Kidney epithelial cell (primary cell): ENCODE measurements around the gene DEGS1. TPM values are rescaled to one million over a fixed set of nuclear protein-coding genes. Genes with fewer than 3 reads are reported as not detected.

Source experiments
- DNase-seq: peaks from one replicate; pipeline ENCODE4 v3.0.0-alpha.2; 2010; ENCODE audit warnings: low read depth
- H3K27me3 ChIP-seq: 2 replicates; pipeline ENCODE4 v1.6.0; 2011; ENCODE audit warnings: low read length; ENCODE audit not compliant: control insufficient read depth, insufficient read depth
- H3K36me3 ChIP-seq: 2 replicates; pipeline ENCODE4 v1.5.1; 2011; ENCODE audit warnings: low read length; ENCODE audit not compliant: control insufficient read depth, insufficient read depth
- H3K4me3 ChIP-seq: 2 replicates; pipeline ENCODE4 v1.5.1; 2011; ENCODE audit warnings: low read depth, mild to moderate bottlenecking, control low read depth, low read length
- total RNA-seq: library from RNA; depleted of rRNA; stranded (reverse); fragments of >200 nt; gene quantifications from 2 replicates; pipeline ENCODE4 v1.2.3, GENCODE V29; 2015
- TF ChIP-seq, protein P1 (sequence below): IDR thresholded peaks from 2 replicates; pipeline ENCODE4 v1.5.1; 2011; ENCODE audit warnings: mild to moderate bottlenecking, moderate library complexity, low read length, control low read depth, inconsistent platforms; ENCODE audit not compliant: insufficient read depth, poor library complexity, severe bottlenecking

Gene DEGS1
- total RNA-seq, 1 donor from 2014 or later, result 89.2 TPM

DNA sequence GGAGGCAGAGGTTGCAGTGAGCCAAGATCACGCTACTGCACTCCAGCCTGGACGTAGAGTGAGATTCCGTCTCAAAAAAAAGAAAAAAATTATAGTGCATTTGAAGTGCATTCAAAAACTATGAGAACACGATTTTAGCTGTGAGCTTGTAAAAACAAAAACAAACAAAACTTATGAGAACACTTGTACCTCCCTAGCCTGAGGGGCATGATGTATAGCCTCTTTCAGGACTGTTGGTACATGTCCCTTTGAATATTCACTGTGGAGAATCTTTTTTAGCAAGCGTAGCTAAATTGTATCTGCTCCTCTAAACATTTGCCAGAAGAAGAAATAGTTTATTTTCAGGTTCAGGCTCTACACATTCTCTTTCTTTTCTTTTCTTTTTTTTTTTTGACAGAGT is 9.5 kb upstream of the DEGS1 start:
- TF ChIP-seq, protein P1, sequence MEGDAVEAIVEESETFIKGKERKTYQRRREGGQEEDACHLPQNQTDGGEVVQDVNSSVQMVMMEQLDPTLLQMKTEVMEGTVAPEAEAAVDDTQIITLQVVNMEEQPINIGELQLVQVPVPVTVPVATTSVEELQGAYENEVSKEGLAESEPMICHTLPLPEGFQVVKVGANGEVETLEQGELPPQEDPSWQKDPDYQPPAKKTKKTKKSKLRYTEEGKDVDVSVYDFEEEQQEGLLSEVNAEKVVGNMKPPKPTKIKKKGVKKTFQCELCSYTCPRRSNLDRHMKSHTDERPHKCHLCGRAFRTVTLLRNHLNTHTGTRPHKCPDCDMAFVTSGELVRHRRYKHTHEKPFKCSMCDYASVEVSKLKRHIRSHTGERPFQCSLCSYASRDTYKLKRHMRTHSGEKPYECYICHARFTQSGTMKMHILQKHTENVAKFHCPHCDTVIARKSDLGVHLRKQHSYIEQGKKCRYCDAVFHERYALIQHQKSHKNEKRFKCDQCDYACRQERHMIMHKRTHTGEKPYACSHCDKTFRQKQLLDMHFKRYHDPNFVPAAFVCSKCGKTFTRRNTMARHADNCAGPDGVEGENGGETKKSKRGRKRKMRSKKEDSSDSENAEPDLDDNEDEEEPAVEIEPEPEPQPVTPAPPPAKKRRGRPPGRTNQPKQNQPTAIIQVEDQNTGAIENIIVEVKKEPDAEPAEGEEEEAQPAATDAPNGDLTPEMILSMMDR, result no peak
- DNase-seq, result no peak
- H3K27me3 ChIP-seq, result no peaks in the 10 kb centered on the region
- no peak overlapping the region for H3K4me3 ChIP-seq
- no peaks in the 10 kb centered on the region for H3K36me3 ChIP-seq

DNA sequence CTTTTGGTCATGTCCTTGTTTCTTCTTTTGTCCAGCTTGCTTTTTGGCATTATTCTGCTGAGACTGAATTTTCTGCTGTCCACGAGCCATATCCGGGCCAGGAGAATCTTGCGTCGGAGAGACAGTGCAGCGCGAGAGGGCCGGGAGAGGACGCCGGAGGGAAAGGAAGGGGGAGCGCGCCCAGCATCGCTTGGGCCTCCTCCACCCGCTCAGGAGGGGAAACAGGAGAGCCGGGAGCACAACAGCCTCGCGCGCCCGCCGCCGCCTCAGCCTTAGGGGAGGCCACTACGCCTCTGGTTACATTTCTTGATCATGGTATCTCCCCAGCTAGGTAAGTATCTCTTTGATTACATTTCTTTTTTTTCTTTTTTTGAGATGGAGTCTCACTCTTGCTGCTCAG is 7.4 kb upstream of the DEGS1 start:
- H3K27me3 ChIP-seq, result no peaks in the 10 kb centered on the region
- H3K36me3 ChIP-seq, result no peaks in the 10 kb centered on the region
- no peak for DNase-seq
- no peak overlapping the region for H3K4me3 ChIP-seq
- TF ChIP-seq, protein P1, result peak; percentile 27

DNA sequence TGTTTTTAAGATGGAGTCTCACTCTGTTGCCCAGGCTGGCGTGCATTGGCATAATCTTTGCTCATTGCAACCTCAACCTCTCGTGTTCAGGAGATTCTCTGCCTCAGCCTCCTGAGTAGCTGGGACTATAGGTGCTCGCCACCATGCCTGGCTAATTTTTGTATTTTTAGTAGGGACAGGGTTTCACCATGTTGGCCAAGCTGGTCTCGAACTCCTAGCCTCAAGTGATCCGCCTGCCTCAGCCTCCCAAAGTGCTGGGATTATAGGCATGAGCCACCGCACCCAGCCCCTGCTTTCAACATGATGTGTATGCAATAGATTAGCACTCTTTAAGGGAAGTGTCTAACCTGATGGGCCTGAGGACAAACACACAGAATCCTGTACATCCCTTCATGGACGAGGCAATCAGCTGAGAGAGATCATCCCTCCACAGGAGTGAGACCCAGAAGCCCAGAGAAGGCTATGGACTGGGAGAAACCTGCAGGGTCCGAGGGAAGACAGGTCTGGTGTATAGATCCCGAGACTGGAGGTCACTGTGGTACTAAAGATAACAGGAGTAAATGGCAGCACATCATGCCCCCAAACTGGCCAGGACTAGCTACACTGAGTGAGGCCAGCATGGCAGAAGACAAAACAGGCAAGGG is 5.6 kb upstream of the DEGS1 start:
- TF ChIP-seq, protein P1, result no peak
- no peak for DNase-seq
- no peaks in the 10 kb centered on the region for H3K27me3 ChIP-seq
- H3K36me3 ChIP-seq, result no peaks in the 10 kb centered on the region
- no peak overlapping the region for H3K4me3 ChIP-seq

DNA sequence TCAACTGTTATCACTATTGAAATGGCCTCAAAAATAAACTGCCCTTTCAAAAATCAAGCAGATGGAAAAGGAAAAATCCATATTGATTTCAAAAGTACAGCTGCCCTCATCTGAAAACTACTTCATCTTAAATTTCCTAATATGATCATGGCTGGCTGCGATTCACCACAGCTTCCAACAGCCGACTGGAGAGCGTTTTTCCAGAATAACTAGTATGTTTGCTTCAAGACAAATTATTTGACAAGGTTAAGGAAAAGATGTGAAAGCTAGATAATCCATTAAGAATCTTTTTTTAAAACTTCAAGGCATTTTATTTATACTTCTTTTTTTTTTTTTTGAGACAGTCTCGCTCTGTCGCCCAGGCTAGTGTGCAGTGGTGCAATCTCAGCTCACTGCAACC is 4.1 kb upstream of the DEGS1 start:
- no peak overlapping the region for H3K4me3 ChIP-seq
- H3K27me3 ChIP-seq, result no peaks in the 10 kb centered on the region
- DNase-seq, result no peak
- TF ChIP-seq, protein P1, result no peak
- no peaks in the 10 kb centered on the region for H3K36me3 ChIP-seq

DNA sequence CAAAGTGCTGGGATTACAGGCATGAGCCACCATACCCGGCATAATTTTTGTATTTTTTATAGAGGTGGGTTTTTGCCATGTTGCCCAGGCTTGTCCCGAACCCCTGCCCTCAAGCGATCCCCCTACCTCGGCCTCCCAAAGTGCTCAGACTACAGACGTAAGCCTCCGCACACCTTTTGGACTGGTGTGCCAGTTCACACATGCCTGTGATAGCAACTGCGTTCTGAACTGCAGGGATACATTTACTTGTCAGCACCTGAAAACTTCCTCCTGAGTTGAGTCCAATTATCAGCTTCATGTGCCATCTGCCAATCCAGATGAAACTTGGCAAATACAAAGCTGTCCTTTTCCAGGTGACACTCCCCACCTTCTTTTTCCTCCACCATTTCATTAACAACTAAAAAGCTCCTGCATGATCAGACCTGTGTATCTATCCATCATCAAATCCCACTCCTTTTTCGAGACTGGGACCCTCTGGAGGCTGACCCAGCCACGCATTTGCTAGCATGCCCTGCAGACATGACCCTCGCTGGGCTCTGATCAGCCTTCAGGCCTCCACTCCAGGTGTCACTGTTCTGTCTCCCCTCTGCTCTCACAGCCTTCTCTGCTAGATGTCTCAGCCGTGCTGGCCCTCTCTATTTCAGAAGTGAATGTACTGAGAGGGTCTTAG is 2.1 kb upstream of the DEGS1 start:
- Histone ChIP-seq H3K4me3 (no peak overlapping the region), H3K36me3 (no peaks in the 10 kb centered on the region), H3K27me3 (no peaks in the 10 kb centered on the region)
- TF ChIP-seq, protein P1, result no peak
- no peak for DNase-seq

DNA sequence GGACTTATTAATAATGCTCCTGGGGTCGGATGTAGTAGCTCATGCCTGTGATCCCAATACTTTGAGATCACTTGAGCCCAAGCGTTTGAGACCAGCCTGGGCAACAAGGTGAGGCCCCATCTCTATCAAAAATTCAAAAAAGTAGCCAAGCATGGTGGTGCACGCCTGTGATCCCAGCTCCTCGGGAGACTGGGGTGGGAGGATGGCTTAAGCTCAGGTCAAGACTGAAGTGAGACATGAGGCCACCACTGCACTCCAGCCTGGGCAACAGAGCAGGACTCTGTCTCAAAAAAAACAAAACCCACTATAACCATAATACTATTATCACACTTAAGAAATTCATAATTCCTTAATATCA is 1.6 kb upstream of the DEGS1 start:
- TF ChIP-seq, protein P1, result no peak
- Histone ChIP-seq H3K36me3 (no peaks in the 10 kb centered on the region), H3K4me3 (no peak overlapping the region), H3K27me3 (no peaks in the 10 kb centered on the region)
- DNase-seq, result no peak
